GM12892 (cell line): ENCODE measurements around the gene RBMS3.
A peak's percentile ranks its signal among the peaks of the same experiment; 100 is the strongest.

ENCODE experiments used
- DNase-seq: peaks from one replicate; pipeline ENCODE4 v3.0.0; 2011; ENCODE audit not compliant: insufficient read length
- FAIRE-seq: peaks from 2 replicates; lab custom pipeline; 2011; peaks lifted over from hg19 to GRCh38; lab: Jason Lieb, UNC
- POLR2A ChIP-seq: IDR thresholded peaks from 2 replicates; pipeline ENCODE4 v1.6.1; 2011; ENCODE audit warnings: low read depth, low read length, control low read depth
- POLR2AphosphoS5 ChIP-seq: IDR thresholded peaks from 2 replicates; pipeline ENCODE4 v1.6.1; 2011; ENCODE audit warnings: low read depth, low read length, control low read depth
- TAF1 ChIP-seq: IDR thresholded peaks from 2 replicates; pipeline ENCODE4 v1.6.1; 2011; ENCODE audit warnings: low read depth, mild to moderate bottlenecking, control low read depth, low read length, borderline replicate concordance

RBMS3 gene

DNA sequence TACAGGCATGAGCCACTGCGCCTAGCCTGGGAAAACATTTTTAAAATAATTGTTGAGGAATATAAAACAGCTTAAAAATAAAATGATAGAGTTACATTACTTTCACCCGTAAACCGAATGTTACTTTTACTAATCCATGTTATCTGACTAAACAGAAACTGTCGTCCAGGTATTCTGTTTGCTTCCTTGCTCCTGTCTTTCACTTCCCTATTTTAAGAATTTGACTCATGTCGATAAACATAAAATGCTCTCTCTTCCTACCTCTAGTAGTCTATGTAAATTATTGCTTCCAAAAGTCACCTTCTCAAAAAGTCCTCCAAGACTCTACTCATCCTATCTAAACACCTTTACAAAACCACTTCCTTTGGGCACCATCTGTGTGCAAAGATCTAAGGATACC is 216.4 kb downstream of the RBMS3 start:
- DNase-seq (no peak), FAIRE-seq (no peak)
- TF ChIP-seq TAF1 (no peak), POLR2AphosphoS5 (no peak), POLR2A (no peak)

DNA sequence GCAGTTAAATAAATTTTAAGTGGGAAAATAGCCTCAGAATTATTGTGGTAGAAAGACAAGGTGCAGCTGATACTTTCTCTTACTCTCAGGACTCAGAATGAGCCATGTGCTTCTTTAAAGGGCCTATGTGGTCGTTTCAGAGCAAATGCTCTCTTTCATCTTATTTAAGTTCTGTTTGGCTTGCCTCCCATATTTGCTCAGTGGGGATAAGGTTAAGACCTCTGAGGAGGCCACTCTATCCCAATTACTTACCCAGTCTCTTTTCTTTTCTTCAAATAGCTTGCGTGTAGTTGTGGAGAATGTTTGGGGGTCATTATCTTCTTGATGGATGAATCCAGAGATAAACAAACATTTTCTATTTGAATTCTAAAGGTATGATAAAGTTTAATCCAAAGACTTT is 221.9 kb downstream of the RBMS3 start:
- DNase-seq = no peak
- no peak for TF ChIP-seq POLR2AphosphoS5
- no peak for TF ChIP-seq TAF1
- TF ChIP-seq POLR2A = no peak
- no peak for FAIRE-seq

DNA sequence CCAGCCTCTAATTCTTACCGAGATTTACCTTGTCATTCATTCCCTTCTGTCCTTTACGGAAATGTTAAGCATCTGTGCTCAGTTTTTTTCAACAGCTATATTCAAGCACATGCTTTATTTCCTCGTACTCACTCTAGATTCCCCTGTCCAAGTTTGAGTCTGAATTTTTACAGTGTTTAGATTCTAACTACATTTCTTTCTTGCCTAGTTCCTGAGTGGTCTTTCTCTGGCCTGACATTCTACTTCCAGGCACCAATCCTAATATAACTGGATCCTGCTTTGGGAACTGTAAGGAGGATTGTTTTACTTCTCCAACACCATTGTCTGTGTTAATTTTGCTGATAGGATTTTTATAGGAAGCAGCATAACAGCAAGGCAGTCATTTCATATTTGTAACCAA is 222.4 kb downstream of the RBMS3 start:
- TF ChIP-seq POLR2AphosphoS5 (no peak), POLR2A (no peak), TAF1 (no peak)
- no peak for DNase-seq
- no peak for FAIRE-seq

DNA sequence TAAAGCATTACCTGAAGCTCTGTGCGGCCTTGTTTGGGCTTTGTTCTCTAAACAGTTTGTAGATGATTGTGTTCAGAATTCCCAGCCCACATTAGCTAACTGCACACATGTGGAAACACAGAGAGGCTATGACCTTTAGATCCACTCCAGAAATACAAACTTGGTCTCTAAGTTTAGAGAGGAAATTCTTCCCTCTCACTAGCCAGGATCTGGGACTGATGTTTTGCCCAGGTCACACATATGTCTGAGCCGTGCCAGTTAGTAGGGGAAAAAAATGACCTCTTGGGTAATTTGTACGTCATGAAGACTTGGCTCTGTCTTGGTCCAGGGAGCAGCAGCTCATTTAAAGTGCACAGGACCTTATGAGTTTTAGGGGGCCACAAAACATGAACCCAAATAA is 223.1 kb downstream of the RBMS3 start:
- FAIRE-seq (no peak), DNase-seq (no peak)
- TF ChIP-seq TAF1 (no peak), POLR2A (no peak), POLR2AphosphoS5 (no peak)

DNA sequence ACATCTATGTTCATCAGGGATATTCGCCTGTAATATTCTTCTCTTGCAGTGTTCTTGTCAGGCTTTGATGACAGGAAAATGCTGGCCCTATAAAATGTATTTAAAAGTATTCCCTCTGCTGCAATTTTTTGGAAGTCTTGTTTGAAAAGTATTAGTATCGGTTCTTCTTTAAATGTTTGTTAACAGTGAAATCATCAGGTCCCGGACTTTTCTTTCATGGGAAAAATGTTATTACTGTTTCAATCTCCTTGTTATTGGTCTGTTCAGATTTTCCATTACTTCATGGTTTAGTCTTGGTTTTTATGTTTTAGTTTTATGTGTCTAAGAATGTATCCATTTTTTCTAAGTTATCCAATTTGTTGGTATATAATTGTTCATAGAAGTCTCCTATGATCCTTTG is 225.6 kb downstream of the RBMS3 start:
- no peak for DNase-seq
- FAIRE-seq = no peak
- TF ChIP-seq POLR2A (no peak), POLR2AphosphoS5 (no peak), TAF1 (no peak)

DNA sequence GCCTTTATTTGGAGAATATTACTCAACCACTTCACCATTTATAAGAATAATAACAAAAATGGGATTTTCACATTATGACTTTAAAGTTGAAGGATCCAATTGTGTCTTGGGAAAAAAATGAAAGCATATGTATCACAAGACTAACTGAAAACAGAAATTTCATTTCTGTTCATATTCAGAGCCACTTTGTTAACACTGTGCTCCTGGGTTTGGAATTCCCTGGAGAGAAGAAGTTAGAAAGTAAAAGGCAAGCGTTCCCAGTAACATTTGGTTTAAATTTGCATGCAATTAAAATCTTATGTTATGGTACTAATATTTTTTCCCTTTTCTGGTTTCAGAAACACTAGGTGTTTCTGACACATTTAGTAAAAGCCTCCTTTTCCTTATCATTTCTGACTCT is 230.8 kb downstream of the RBMS3 start:
- DNase-seq (no peak), FAIRE-seq (no peak)
- TF ChIP-seq POLR2A (no peak), POLR2AphosphoS5 (no peak), TAF1 (no peak)

DNA sequence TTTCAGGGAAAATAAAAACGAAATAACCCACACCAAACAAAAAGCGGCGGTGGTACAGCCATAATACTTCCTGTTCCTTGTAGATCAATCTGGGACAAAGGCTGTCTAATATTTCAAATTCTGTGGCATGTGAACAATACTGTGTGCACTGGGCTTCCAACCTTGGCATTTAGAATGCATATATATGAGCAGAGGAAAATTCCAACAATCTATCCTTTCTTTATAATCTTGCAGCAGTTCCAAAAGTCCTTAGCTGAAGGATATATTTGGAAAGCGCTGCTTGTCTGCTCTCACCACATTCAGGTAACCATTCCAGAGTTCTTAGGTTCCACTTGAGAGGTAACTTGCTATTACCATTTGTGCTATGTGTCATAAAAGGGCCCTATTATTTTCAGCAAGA is 231.8 kb downstream of the RBMS3 start:
- no peak for FAIRE-seq
- TF ChIP-seq TAF1 = no peak
- TF ChIP-seq POLR2A = no peak
- TF ChIP-seq POLR2AphosphoS5 = no peak

DNA sequence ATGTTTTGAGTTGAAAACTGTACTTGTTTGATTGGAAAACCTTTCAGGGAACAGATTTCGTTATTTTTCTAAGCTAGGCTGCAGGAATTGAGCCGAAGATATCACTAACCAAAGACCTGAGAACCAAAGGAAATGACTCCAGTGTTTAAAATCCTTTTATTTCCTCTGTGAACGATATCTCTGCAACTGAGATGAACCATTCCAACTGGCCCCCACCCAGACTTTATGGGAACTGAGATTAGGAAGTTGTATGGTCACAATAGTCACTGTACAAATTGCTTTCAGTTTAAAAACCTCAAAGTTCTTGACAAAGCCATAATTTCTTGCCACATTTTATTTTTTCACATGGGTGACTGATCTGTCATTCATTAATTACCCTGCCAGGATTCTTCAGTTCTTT is 232.4 kb downstream of the RBMS3 start:
- FAIRE-seq (no peak), DNase-seq (no peak)
- TF ChIP-seq POLR2A (no peak), POLR2AphosphoS5 (no peak), TAF1 (no peak)

More for the DNA sequence above, 231.8 kb downstream of the RBMS3 start:
- no peak for DNase-seq

DNA sequence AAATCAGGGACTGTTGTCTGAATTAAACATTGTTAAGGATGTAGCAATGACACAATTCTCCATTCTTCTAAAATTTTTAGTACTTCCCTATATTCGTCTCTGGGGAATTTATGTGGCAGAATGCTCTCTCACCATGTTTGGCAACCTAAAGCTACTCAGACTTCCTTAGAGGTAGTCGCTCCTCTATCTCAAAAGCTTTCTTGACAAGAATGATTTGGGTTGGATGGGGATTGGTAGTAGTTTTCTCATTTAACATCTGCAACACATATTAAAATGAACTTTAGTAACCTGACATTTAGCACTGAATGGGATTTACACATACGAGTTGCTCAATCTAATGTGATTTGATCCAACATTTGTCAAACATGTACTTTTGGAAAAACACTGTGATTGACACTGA is 233.3 kb downstream of the RBMS3 start:
- FAIRE-seq (no peak), DNase-seq (no peak)
- TF ChIP-seq POLR2AphosphoS5 (no peak), POLR2A (no peak), TAF1 (no peak)

DNA sequence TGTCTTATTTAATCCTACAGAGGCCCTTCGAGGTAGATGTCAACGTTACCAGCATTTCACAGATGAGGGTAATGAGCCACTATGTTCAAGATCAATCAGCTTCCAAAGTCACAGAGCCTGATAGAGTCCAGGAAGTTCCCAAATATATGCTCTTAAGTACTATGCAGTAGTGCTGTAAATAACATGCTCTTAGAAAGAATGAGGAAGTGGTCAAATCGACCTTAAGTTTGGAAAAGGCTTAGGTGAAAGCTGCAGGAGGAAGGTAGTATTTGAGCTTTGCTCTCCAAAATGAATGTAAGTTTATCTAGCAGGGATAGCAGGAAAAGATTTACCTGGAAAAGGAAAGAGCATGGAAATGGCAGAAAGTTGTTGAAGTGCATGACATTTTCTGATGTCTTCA is 234.0 kb downstream of the RBMS3 start:
- TF ChIP-seq TAF1 (no peak), POLR2A (no peak)

DNA sequence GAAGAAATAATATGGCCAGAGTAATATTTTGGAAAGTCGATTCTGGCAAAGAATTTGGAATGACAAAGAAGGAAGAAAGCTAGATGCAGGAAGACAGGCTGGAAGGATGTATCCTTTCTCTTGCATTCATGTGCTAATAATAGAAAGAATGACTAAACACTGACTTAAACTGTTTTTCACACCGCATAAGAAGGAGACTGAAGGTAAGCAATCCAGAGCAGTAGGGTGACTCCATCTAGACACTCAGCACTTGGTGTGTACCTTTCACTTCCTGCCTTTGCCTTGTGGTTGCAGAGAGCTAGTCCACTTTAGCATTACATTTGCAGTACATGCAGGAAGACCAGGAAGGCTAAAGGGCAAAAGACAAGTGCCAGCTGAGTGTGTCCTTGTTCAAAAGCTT is 234.6 kb downstream of the RBMS3 start:
- TF ChIP-seq POLR2A (no peak), POLR2AphosphoS5 (no peak), TAF1 (no peak)
- DNase-seq (no peak), FAIRE-seq (peak; percentile 66)

More for the DNA sequence above, 234.0 kb downstream of the RBMS3 start:
- DNase-seq = no peak
- FAIRE-seq = no peak

DNA sequence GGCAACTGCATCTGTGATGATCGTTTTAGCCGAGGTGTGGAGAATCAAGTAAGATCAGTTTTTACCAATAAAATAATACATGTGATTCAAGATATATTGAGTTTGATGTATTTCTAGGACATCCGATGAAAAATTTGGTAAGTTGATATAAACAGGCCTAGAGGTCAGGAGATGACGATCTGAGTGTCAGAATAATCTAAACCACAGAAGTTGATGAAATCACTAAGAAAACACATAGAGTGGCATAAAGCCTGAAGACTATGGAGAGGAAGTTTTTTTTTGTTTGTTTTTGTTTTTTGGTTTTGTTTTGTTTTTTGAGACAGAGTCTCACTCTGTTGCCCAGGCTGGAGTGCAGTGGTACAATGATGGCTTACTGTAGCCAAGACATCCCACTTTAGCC is 235.3 kb downstream of the RBMS3 start:
- TF ChIP-seq POLR2A = no peak
- no peak for TF ChIP-seq TAF1
- TF ChIP-seq POLR2AphosphoS5 = no peak
- no peak for FAIRE-seq
- no peak for DNase-seq

DNA sequence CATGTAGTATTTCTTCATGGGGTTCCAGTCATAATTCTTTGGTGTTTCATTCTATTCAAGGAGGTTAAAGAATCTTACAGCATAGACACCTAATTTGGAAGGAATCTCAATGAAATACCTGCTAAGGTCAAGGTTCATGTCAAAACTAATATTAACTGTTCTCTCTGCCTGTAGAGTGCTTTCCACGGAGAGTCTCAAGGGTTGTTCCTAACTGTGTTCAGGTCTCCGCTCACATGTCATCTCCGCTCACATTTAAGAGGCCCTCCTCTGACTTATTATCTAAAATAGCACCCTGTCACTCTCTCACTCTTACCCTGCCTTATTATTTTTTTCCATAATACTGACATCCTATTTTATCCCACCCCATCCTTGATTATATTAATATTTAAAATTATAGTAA is 239.9 kb downstream of the RBMS3 start:
- TF ChIP-seq TAF1 (no peak), POLR2AphosphoS5 (no peak), POLR2A (no peak)
- no peak for DNase-seq

DNA sequence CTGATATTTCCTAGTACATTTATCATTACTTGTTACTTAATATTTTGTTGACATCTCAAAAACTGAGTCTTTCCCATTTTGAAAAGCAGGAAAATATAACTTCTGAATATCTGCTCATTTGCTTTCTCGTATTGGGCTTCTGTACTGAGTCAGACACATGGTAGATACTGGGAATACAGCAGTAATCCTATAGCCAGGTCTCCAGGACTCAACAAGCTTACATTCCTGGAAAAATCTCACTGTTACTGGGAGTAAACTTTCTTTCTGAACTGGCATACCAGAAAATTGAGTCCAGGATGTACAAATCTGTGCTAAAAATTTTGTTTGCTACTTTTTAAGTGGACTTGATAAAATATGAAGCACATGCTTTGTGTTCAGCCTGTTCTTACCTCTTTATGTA is 240.4 kb downstream of the RBMS3 start:
- FAIRE-seq (no peak), DNase-seq (no peak)
- no peak for TF ChIP-seq TAF1
- no peak for TF ChIP-seq POLR2AphosphoS5
- no peak for TF ChIP-seq POLR2A

More for the DNA sequence above, 239.9 kb downstream of the RBMS3 start:
- FAIRE-seq = no peak
